Kidney epithelial cell (primary cell): ENCODE results near the gene MAN1A1. TPM values are rescaled to one million over a fixed set of nuclear protein-coding genes. Genes with fewer than 3 reads are reported as not detected.
"Not testable (repeated sequence)": the region's sequence is repeated elsewhere in the genome, so short reads cannot be mapped to it uniquely, and the experiment has no call there.

Experiments
- DNase-seq: peaks from one replicate; pipeline ENCODE4 v3.0.0-alpha.2; 2010; ENCODE audit warnings: low read depth
- H3K27me3 ChIP-seq: 2 replicates; pipeline ENCODE4 v1.6.0; 2011; ENCODE audit warnings: low read length; ENCODE audit not compliant: control insufficient read depth, insufficient read depth
- H3K36me3 ChIP-seq: 2 replicates; pipeline ENCODE4 v1.5.1; 2011; ENCODE audit warnings: low read length; ENCODE audit not compliant: control insufficient read depth, insufficient read depth
- H3K4me3 ChIP-seq: 2 replicates; pipeline ENCODE4 v1.5.1; 2011; ENCODE audit warnings: low read depth, mild to moderate bottlenecking, control low read depth, low read length
- CTCF ChIP-seq: IDR thresholded peaks from 2 replicates; pipeline ENCODE4 v1.5.1; 2011; ENCODE audit warnings: mild to moderate bottlenecking, moderate library complexity, low read length, control low read depth, inconsistent platforms; ENCODE audit not compliant: insufficient read depth, poor library complexity, severe bottlenecking
- total RNA-seq: library from RNA; depleted of rRNA; stranded (reverse); fragments of >200 nt; gene quantifications from 2 replicates; pipeline ENCODE4 v1.2.3, GENCODE V29; 2015

The MAN1A1 gene
- total RNA-seq, 1 donor from 2014 or later, result 15.0 TPM

GRCh38 chr6:119170103-119170446, 179.5 kb downstream of the MAN1A1 start:
- Histone ChIP-seq H3K36me3 (no peaks in the 10 kb centered on the region), H3K4me3 (no peak overlapping the region), H3K27me3 (no peaks in the 10 kb centered on the region)
- no peak for DNase-seq
- no peak for TF ChIP-seq CTCF

GRCh38 chr6:119169355-119169754, 180.2 kb downstream of the MAN1A1 start:
- not testable (repeated sequence) for H3K4me3 ChIP-seq, DNase-seq, H3K36me3 ChIP-seq

GRCh38 chr6:119166024-119166784, 183.4 kb downstream of the MAN1A1 start:
- DNase-seq, result no peak
- Histone ChIP-seq H3K36me3 (no peaks in the 10 kb centered on the region), H3K27me3 (no peaks in the 10 kb centered on the region), H3K4me3 (no peak overlapping the region)
- TF ChIP-seq CTCF, result no peak

More at GRCh38 chr6:119169355-119169754, 180.2 kb downstream of the MAN1A1 start:
- H3K27me3 ChIP-seq, result not testable (repeated sequence)

GRCh38 chr6:119163006-119163405, 186.6 kb downstream of the MAN1A1 start:
- Histone ChIP-seq H3K36me3 (no peaks in the 10 kb centered on the region), H3K27me3 (no peaks in the 10 kb centered on the region), H3K4me3 (no peak overlapping the region)
- TF ChIP-seq CTCF, result no peak
- DNase-seq, result no peak

GRCh38 chr6:119162134-119162775, 187.3 kb downstream of the MAN1A1 start:
- H3K27me3 ChIP-seq, result no peaks in the 10 kb centered on the region
- no peaks in the 10 kb centered on the region for H3K36me3 ChIP-seq
- DNase-seq, result no peak
- TF ChIP-seq CTCF, result no peak
- H3K4me3 ChIP-seq, result no peak overlapping the region

- no peak for TF ChIP-seq CTCF
- H3K36me3 ChIP-seq, result no peaks in the 10 kb centered on the region
- no peak overlapping the region for H3K4me3 ChIP-seq
- H3K27me3 ChIP-seq, result no peaks in the 10 kb centered on the region
- no peak for DNase-seq
These were observed 188.1 kb downstream of the MAN1A1 start for GRCh38 chr6:119161438-119161837.
